Stimulated activated CD8-positive, alpha-beta memory T cell treated with anti-CD3 and anti-CD28 coated beads, Interleukin-12 subunit alpha, Interleukin-12 subunit beta, amount 100 ng/mL, for 24 hours (primary cell): ENCODE measurements around the gene SFT2D2.
"Not testable (repeated sequence)": the region's sequence is repeated elsewhere in the genome, so short reads cannot be mapped to it uniquely, and the experiment has no call there.

Source experiments
- DNase-seq: peaks from one replicate; pipeline ENCODE4 v3.0.0-alpha.2; 2020; ENCODE audit errors: extremely low read depth

Gene SFT2D2

DNA sequence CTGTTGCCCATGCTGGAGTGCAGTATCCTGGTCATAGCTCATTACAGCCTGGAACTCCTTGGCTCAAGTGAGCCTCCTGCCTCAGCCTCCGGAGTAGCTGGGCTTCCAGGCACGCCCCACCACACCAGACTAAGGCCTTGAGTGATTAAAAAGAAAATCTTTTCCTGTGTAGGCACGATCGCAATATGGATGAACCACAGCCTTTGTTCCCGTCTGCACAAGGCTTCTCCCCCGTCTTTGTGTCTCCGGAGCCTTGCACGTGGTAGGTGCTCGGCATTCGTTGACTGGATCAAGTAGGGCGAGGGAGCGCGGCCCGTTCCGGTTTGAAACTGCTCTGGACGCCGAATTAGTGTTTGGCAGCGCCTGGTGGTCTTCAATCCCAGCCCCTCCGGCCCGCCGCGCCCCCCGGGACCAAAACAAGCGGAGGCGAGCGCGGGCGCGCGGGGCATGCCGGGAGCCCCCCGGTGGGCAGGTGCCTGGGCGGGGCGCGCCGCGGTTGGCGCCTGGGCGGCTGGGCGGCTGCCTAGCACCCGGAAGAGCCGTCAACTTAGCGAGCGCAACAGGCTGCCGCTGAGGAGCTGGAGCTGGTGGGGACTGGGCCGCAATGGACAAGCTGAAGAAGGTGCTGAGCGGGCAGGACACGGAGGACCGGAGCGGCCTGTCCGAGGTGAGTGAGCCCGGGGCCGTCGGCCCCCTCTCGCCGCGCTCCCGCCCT, at the start of gene SFT2D2:
Gene SFT2D2, plus strand, starts transcription at position 529 of the 715 bp plus-strand sequence. Its CDS starts 76 bp downstream, at position 605.
- DNase-seq = peak; percentile 51

DNA sequence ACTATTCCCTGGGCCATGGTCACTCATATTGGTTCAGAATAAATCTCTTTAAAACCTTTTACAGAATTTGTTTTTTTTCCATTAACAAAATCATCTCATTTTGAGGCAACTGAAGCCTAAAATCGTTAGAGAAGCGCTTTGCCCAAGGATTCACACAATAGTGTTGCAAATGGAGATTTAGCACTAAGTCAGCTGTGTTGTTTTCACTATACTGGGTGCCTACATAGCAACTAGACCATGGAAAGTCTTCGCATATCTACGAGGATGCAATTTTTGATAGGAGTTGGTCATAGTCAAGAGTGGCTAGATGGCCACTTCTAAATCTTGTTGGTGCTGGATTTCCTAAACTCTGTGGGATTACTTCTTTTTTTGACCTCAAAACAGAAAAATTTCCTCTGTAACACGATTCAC, 47.6 kb upstream of the SFT2D2 start:
- DNase-seq = no peak

DNA sequence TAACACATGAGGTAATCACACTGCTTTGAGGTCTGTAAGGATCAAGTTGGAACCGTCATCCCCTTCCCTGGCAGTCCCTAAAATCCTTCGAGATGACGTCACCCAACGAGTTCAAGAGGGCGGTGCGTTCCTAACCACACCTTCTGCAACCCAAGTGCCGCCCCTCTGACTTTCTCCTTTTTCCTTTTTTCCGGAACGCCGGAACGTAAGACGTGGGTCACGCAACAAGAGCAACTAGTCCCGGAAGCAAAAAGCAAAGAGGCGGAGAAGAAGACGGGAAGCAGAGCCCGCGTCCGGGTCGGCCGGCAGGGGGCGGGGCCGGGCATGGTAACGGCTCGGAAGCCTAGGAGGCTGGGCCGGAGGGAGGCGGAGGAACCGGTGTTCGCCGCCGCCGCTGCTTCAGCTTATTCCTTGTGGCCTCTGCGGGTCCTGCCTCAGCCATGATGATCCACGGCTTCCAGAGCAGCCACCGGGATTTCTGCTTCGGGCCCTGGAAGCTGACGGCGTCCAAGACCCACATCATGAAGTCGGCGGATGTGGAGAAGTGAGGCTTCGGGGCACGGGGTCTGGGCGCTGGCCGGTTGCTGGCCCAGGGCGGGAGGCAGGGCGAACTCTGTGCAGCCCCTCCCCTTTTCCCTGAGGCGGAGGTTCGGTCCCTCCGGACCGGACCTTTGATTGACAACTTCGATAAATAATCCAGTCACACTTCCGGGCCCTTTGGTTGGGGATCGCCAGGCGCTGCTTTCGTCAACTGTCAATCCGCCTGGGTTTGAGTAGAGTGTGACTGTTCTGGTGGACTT, 47.0 kb upstream of the SFT2D2 start, which contains the start of gene TIPRL:
Gene TIPRL, plus strand, starts transcription at position 325 of the 800 bp plus-strand sequence. Its CDS starts 116 bp downstream, at position 441.
- peak; percentile 89 for DNase-seq

DNA sequence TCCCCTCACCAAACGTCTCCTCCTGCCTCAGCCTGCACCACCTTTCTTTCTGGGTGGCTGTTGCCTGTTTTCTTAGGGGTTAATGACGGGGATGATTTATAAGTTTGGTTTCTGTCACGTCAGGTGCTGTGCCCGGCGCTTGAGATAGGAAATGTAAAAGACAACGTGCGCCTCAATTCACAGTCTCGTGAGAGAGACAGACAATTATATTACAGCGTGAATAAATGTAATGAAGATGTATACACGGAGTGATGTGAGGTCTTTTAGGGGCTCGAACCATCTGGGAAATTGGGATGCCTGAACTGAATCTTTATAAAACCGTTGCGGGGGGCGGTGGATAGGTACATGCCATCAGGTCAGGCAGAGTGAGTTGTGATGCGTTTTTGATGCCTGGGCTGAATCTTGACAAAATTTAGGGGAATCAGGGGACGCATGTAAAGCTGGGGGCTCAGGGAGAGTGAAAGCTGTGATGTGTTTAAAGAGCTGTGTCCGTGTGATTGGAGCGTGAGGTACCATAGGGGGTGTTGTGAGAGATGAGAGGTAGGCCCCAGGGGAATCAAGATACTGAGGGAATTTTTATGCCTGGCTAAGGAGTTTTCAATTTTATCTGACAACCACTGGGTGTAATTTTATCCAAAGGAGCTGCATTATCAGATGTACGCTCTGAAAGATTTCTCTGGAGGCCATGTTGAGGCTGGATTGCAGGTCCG, 46.2 kb upstream of the SFT2D2 start:
- no peak for DNase-seq

DNA sequence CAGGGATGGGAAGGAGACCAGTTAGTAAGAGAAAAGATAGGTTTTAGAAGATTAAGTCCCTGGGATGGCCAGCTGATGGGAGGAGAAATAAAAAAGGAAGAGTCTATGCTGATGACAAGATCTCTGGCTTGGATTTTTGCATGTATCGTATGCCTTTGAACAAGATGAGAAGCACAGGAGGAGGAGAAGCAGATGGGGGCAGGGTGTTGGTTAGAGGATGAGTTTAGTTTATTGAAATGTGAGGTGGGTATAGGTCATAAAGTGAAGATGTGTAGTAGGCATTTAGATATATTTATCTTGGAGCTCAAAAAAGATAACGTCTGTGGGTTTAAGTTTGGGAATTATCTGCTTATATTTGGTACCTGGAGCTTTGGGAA, 45.7 kb upstream of the SFT2D2 start:
- DNase-seq = no peak

DNA sequence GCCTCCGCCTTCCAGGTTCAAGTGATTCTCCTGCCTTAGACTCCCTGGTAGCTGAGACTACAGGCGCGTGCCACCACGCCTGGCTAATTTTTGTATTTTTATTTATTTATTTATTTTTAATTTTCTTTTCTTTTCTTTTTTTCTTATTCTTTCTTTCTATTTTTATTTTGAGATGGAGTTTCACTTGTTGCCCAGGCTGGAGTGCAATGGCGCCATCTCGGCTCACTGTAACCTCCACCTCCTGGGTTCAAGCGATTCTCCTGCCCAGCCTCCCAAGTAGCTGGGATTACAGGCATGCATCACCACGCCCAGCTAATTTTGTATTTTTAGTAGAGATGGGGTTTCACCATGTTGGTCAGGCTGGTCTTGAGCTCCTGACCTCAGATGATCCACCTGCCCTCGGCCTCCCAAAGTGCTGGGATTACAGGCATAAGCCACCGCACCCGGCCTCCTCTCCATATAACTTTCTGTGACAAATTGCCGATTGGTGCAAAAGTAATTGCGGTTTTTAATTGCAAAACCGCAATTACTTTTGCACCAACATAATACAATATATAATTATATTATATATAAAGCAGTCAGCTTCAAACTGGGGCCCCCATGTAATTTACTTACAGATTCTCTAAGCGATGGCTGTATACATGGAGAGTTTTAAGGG, 44.6 kb upstream of the SFT2D2 start:
- DNase-seq = not testable (repeated sequence)

DNA sequence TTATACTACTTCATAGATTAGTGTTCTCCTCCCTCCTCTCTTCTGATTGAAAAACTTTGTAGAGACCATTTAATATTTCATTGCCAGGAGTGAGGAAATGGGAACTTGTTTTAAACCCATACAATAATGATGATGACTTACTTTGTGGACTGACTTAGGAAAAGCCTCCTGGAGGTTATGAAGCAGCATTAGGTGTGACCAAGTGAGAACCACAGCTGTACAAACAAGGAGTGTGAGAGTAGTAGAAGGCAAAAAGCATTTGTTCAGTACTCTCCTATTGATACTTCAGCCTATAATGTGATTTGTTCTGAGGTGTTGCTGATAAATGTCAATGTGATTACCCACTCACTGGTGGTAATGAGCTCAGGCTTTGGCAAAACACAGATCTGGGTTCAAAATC, 38.6 kb upstream of the SFT2D2 start:
- DNase-seq = no peak

DNA sequence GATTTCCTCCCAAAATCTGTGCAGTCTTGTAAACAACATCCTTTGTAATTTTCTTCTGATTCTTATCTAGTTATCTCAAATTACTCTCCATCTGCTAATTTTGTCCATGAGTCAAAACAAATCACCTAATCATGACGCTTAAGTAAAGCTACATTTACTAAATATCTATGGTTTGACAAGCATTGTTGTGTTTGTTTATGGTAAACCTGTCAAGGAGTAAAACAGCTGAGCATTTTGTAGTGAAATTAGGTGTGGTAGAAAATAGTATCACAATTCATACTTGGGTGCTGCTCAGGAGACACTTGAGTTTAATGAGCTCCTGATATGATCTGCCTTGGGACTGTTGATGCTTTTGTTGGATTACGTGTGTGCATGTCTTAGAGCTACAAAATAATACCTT, 35.4 kb upstream of the SFT2D2 start:
- DNase-seq = no peak

DNA sequence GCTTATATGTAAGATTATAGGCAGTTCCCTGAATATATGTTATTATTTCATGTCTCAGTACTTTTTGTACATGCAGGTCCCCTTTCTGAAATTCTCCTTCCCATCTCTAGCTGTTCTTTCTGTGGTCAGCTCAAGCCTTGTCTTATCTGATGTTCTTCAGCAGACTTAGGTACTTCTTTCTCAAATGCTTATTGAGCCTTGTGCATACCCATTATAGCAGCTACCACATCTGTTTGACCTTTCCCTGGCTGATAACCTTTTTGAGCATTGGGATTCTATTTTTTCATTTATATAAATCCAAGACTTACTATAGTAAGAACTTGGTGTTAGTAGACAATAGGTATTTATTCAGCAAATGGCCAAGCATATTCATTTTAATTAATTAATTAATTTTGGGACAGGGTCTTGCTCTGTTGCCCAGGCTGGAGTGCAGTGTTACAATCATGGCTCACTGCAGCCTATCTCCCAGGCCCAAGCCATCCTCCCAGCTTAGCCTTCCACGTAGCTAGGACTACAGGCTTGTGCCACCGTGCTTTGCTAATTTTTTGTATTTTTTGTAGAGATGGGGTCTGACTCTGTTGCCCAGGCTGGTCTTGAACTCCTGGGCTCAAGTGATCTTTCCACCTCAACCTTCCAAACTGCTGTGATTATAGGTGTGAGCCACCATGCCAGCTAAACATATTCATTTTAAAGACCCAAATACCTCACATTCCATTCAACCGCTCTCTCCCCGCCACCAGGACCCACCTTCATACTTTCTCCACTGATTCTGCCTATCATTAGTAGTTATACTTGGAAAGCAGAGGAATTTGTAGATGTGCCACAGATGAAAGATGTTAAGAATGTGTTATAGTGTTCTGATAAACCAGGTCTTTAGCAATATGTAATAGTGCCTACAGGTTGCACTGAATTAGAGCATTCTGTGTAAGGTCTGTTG, 30.3 kb upstream of the SFT2D2 start:
- no peak for DNase-seq

DNA sequence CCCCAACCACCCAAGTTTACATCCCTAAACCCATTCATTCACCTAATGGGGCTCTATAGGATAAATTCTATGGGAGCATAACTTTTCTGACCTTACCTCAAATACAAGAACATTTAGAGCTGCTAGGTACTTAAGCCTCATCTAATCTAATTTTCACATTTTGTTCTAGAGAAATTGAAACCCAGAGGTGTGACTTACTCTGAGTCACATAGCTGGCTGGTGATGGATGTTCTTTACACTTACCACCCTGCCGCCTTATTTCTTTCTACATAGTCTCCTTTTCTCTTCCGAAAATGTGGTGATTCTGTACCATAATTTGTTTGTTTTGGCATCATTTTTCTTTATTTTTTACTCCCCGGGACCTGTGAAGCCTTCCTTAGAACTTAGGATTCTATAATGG, 26.7 kb upstream of the SFT2D2 start:
- DNase-seq = no peak

DNA sequence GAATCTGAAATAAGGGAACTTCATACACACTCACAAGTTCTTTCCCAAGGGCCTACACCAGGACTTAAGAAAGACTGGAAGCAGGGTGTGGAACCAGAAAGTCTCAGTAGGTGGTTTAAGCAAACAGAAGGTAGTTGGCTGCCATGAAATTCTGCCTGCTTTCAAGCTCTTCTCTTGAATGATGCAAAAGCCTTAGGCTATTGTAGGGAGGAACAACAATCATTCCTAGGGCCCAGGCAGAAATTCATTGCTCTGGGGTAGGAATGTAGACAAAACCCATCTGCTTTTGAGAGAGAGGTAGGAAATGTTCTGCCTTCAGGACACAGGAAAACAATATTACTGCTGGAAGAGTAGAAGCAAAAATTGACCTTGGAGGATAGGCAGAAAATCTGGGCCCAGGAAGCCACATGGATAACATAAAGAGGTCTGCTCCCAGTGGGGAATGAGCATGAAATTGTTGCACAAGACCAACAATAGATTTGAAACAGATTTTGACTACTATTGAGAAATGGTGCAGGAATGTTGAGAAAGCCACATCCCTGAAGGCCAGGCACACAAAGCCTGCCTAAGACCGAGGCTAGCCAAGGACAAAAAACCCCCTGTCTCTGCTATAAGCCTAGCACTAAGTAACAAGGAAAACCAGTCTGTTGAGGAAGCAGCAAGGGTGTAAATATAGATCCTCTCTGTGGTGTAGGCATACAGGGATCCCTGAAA, 22.7 kb upstream of the SFT2D2 start:
- no peak for DNase-seq

DNA sequence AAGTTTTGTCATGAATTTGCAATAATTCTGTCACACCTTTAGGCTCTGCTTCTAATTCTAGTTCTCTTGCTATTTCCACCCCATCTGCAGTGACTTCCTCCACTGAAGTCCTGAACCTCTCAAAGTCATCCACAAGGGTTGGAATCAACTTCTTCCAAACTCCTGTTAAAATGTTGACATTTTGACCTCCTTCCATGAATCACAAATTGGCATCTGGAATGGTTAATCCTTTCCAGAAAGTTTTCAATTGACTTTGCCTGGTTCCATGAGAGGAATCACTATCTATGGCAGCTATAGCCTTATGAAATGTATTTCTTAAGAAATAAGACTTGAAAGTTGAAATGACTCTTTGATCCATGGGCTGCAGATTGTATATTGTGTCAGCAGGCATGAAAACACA, 19.7 kb upstream of the SFT2D2 start:
- DNase-seq = no peak

DNA sequence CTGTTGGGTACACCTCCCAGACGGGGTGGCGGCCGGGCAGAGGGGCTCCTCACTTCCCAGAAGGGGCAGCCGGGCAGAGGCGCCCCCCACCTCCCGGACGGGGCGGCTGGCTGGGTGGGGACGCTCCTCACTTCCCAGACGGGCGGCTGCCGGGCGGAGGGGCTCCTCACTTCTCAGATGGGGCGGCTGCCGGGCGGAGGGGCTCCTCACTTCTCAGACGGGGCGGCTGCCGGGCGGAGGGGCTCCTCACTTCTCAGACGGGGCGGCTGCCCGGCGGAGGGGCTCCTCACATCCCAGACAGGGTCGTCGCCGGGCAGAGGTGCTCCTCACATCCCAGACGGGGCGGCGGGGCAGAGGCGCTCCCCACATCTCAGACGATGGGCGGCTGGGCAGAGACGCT, 18.1 kb upstream of the SFT2D2 start:
- not testable (repeated sequence) for DNase-seq

DNA sequence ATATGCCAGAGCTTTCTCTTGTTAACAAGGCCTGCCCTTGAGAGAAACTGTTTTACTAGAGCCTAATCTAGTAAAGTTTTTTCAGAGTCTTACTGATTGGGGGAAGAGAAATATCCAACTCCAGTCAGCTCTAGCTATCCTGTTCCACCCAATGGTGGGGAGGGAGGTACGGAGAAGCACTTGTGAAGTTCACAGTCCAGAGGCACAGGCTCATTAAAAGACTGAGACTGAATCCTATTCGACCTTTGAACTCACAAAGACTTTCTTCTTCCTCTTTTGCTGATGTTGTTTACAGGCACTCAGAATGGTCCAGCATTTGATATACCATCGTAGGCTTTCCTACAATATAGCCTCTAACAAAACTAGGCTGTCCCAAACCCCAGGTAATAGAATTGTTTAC, 15.5 kb upstream of the SFT2D2 start:
- no peak for DNase-seq

DNA sequence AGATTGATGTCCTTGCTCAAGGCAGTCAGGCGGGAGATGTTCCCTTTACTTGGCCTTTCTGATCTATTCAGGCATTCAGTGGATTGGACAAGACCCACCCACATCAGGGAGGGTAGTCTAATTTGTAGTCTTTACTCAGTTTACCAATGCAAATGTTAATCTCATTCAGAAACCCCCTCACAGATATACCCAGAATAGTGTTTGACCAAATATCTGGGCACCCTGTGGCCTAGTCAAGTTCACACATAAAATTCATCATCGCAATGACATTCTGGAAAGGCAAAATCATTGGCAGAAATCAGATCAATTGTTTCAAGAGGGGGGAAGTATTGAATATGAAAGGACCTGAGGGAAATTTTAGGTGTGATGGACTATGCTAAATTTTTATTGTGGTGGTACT, 12.5 kb upstream of the SFT2D2 start:
- DNase-seq = no peak

DNA sequence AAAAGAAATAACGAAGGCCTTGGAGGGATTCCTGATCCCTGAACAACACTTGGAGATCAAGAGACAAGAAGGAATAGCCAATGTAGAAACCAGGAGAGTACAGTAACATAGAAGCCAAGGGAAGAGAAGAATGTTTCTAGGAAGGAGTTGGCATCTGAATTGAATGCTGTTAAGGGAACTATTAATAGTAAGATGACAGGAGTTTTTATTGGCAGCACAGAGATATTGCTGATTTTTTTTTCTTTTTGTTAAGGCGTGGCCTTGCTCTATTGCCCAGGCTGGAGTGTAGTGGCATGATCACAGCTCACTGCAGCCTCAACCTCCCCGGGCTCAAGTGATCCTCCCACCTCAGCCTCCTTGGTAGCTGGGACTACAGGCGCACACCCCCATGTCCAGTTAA, 9.6 kb upstream of the SFT2D2 start:
- no peak for DNase-seq

DNA sequence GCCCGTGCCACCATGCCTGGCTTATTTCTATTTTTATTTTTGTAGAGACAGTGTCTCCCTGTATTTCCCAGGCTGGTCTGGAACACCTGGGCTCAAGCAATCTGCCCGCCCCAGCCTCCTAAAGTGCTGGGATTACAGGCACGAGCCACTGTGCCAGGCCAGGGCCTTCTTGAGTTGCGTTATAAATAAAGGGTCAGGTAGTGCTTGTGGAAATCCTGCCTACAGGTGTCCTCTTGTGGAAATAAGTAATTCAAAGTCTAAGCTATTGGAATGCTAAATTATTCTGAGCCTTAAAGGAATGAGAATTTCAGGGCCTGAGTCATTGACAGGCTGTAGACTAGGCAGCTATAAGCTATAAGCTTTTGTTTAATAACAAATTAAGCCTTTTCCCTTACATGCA, 8.1 kb upstream of the SFT2D2 start:
- DNase-seq = no peak

DNA sequence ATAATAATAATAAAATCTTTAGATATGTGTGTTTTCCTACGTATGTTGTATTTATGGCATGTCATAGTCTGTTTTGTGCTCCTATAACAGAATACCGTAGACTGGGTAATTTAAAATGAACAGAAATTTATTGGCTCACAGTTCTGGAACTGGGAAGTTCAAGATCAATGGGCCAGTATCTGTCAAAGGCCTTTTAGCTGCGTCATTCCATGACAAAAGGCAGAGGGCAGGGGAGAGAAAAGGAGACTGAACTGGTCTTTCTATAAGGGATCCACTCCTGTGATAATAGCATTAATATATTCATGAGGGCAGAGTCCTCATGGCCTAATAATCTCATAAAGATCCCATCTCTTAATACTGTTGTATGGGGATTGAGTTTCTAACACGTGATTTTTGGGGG, 7.1 kb upstream of the SFT2D2 start:
- DNase-seq = no peak

DNA sequence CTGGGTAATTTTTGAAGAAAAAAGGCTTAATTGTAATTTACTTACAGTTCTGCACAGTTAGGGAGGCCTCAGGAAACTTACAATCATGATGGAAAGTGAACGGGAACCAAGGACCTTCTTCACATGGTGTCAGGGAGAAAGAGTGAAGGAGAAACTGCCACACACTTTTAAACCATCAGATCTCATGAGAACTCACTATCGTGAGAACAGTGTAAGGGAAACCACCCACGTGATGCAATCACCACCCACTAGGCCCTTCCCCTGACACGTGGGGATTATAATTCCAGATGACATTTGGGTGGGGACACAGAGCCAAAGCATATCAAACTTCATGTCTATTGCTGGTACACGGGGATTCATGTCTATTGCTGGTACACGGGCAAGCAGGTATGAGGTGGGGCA, 5.3 kb upstream of the SFT2D2 start:
- DNase-seq = no peak

DNA sequence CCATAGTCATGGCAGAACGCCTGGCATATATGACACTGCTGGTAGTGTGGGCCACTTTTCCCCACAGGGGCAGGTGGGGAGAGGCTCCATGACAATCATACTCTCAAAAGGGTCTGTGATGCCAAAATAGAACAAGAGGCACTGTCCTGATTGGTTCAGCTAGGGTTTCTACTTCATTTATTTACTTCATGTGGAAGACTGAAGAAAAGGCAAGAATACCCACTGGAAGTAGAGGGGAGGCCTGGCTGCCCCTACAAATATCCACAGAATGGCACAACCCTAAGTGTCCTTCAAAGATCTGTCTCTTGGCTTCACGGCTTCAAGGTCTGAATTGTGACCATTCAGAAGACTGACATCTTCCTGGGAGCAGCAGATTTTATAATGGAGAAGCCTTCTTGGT, 4.5 kb upstream of the SFT2D2 start:
- DNase-seq = no peak
